ENCODE data around the gene MLLT1.

Gene MLLT1

GRCh38 chr19:6224308-6224675 lies 55.5 kb downstream of the MLLT1 start:
- TF ChIP-seq TAF1 (IDR thresholded peaks at IDR 0.05; ENCODE audit: borderline replicate concordance, insufficient read depth, low read length) (no peak), POLR2AphosphoS5 (IDR thresholded peaks at IDR 0.05; ENCODE audit: low read depth, low read length) (no peak), REST (IDR thresholded peaks at IDR 0.05; ENCODE audit: insufficient read depth in 1 of 2, low read depth in 2 of 2, low read length in 2 of 2) (no peak), FOXP2 (optimal IDR thresholded peaks at IDR 0.05; ENCODE audit: borderline replicate concordance, extremely low read depth, extremely low read length, insufficient read depth) (no peak), SIN3A (IDR thresholded peaks at IDR 0.05; ENCODE audit: borderline replicate concordance, insufficient read depth, low read length) (no peak)

GRCh38 chr19:6223461-6224307 lies 56.1 kb downstream of the MLLT1 start:
- TF ChIP-seq POLR2AphosphoS5 (IDR thresholded peaks at IDR 0.05; ENCODE audit: low read depth, low read length) (no peak), FOXP2 (optimal IDR thresholded peaks at IDR 0.05; ENCODE audit: borderline replicate concordance, extremely low read depth, extremely low read length, insufficient read depth) (no peak), TAF1 (IDR thresholded peaks at IDR 0.05; ENCODE audit: borderline replicate concordance, insufficient read depth, low read length) (no peak), REST (IDR thresholded peaks at IDR 0.05; ENCODE audit: insufficient read depth in 1 of 2, low read depth in 2 of 2, low read length in 2 of 2) (no peak), SIN3A (IDR thresholded peaks at IDR 0.05; ENCODE audit: borderline replicate concordance, insufficient read depth, low read length) (no peak)

GRCh38 chr19:6222884-6223283 lies 56.9 kb downstream of the MLLT1 start:
- TF ChIP-seq FOXP2 (optimal IDR thresholded peaks at IDR 0.05; ENCODE audit: borderline replicate concordance, extremely low read depth, extremely low read length, insufficient read depth): no peak
- TF ChIP-seq REST (IDR thresholded peaks at IDR 0.05; ENCODE audit: insufficient read depth in 1 of 2, low read depth in 2 of 2, low read length in 2 of 2): no peak
- no peak for TF ChIP-seq SIN3A (IDR thresholded peaks at IDR 0.05; ENCODE audit: borderline replicate concordance, insufficient read depth, low read length)
- TF ChIP-seq POLR2AphosphoS5 (IDR thresholded peaks at IDR 0.05; ENCODE audit: low read depth, low read length): no peak
- TF ChIP-seq TAF1 (IDR thresholded peaks at IDR 0.05; ENCODE audit: borderline replicate concordance, insufficient read depth, low read length): no peak

- TF ChIP-seq FOXP2 (optimal IDR thresholded peaks at IDR 0.05; ENCODE audit: borderline replicate concordance, extremely low read depth, extremely low read length, insufficient read depth): no peak
These were observed 57.7 kb downstream of the MLLT1 start for GRCh38 chr19:6221878-6222746.

- TF ChIP-seq POLR2AphosphoS5 (IDR thresholded peaks at IDR 0.05; ENCODE audit: low read depth, low read length) (no peak), SIN3A (IDR thresholded peaks at IDR 0.05; ENCODE audit: borderline replicate concordance, insufficient read depth, low read length) (no peak), REST (IDR thresholded peaks at IDR 0.05; ENCODE audit: insufficient read depth in 1 of 2, low read depth in 2 of 2, low read length in 2 of 2) (no peak), TAF1 (IDR thresholded peaks at IDR 0.05; ENCODE audit: borderline replicate concordance, insufficient read depth, low read length) (no peak), FOXP2 (optimal IDR thresholded peaks at IDR 0.05; ENCODE audit: borderline replicate concordance, extremely low read depth, extremely low read length, insufficient read depth) (no peak)
These were observed 58.4 kb downstream of the MLLT1 start for GRCh38 chr19:6221220-6221877.
